Myometrial cell (primary cell): Measurements from ENCODE around the gene SQOR. TPM values are rescaled to one million over a fixed set of nuclear protein-coding genes. Genes with fewer than 3 reads are reported as not detected.

Source experiments
- total RNA-seq: library from RNA; depleted of rRNA; stranded (reverse); fragments of >200 nt; gene quantifications from 2 replicates; pipeline ENCODE4 v1.2.3, GENCODE V29; 2015

Gene SQOR
- total RNA-seq = 40.6 and 62.3 TPM in 2 replicates

GRCh38 chr15:45634432-45635190 is at the start of gene SQOR:
SQOR (plus strand) TSS chr15:45635029; CDS start chr15:45658924, 23,895 bp downstream.

GRCh38 chr15:45587095-45587862 is 47.5 kb upstream of the SQOR start, which contains the start of gene BLOC1S6:
BLOC1S6 (plus strand) TSS chr15:45587379; CDS start chr15:45587444, 65 bp downstream.

Other genes starting within 250 kb of the SQOR start
- gene SLC30A4, start 112.3 kb upstream of the SQOR start, total RNA-seq = 3.2 and 4.3 TPM in 2 replicates
- gene BLOC1S6, start 47.6 kb upstream of the SQOR start, total RNA-seq = 39.8 and 47.1 TPM in 2 replicates